IPS-18c (cell line): ENCODE measurements around the gene UPP1.
"Not testable (repeated sequence)": the region's sequence is repeated elsewhere in the genome, so short reads cannot be mapped to it uniquely, and the experiment has no call there.

Experiments
- H3K4me3 ChIP-seq: 2 replicates; pipeline ENCODE4 v1.7.0; 2013; ENCODE audit warnings: low read depth, mild to moderate bottlenecking, low read length, moderate library complexity; ENCODE audit not compliant: insufficient read depth
- H3K9me3 ChIP-seq: one replicate; pipeline ENCODE4 v1.6.1; 2013; ENCODE audit warnings: mild to moderate bottlenecking, low read length, moderate library complexity; ENCODE audit not compliant: control insufficient read depth, insufficient read depth

The UPP1 gene

DNA sequence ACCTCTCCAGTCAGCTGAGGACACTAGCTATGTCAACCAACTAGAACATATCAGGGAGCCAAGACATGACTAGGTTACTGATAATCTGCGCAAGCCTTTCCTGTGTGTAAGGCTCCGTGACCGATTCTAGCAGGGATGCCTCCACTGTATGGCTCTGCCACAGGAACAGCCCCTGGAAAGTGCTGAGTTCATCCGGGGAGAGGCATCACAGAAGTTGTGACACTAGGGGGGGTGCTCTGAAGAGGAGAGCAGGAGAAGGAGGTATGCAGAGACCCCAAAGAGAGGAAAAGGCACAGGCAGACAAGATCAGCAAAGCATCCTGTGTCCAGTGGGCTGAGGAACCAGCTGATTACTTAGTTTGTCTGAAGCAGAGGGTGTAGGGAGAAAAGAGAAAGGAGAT, 13.5 kb downstream of the UPP1 start:
- H3K9me3 ChIP-seq = no peaks in the 10 kb centered on the region

GRCh38 chr7:48105045-48105444, 16.0 kb downstream of the UPP1 start:
- Histone ChIP-seq H3K4me3 (no peak overlapping the region), H3K9me3 (no peaks in the 10 kb centered on the region)

More for the DNA sequence above, 13.5 kb downstream of the UPP1 start:
- no peak overlapping the region for H3K4me3 ChIP-seq

- H3K4me3 ChIP-seq = no peak overlapping the region
- peaks cover 3% of the 10 kb centered on the region for H3K9me3 ChIP-seq
These were observed 18.0 kb downstream of the UPP1 start for GRCh38 chr7:48106906-48107659.

DNA sequence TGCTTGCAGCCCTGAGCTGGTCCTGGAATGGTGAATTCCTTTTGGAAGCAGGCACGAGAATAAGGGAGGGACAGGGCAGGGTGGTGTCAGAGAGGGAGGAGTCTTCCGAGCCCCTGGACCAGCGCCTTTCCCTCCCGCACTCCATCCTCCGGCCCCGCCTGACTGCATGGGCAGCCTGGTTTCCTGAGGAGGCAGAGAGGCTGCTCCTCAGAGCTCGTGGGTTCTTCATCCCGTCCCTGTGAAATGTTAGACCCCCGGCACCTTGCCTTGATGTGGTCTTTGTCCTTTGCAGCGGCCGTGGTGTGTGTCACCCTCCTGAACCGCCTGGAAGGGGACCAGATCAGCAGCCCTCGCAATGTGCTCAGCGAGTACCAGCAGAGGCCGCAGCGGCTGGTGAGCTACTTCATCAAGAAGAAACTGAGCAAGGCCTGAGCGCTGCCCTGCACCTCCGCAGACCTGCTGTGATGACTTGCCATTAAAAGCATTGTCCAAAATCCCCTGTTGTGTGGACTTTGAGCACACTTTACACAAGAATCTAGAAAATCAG, 18.9 kb downstream of the UPP1 start:
- Histone ChIP-seq H3K9me3 (peaks cover 3% of the 10 kb centered on the region), H3K4me3 (no peak overlapping the region)

GRCh38 chr7:48108959-48109847, 20.1 kb downstream of the UPP1 start:
- Histone ChIP-seq H3K4me3 (no peak overlapping the region), H3K9me3 (peaks cover 3% of the 10 kb centered on the region)

GRCh38 chr7:48109848-48110663, 21.0 kb downstream of the UPP1 start:
- peaks cover 3% of the 10 kb centered on the region for H3K9me3 ChIP-seq
- H3K4me3 ChIP-seq = no peak overlapping the region

DNA sequence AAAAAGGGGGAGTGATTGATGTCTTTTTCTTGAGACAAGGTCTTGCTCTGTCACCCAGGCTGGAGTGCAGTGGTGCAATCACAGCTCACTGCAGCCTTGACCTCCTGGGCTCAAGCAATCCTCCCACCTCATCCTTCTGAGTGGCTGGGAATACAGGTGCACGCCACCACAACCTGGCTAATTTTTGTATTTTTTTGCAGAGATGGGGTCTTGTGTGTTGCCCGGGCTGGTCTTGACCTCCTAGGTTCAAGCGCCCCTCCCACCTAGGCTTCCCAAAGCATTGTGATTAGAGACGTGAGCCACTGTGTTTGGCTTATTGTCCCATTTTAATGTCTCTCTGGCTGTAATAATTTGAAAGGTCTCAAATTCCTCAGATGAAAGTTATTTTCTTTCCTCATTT, 21.8 kb downstream of the UPP1 start:
- peaks cover 3% of the 10 kb centered on the region for H3K9me3 ChIP-seq
- no peak overlapping the region for H3K4me3 ChIP-seq

- Histone ChIP-seq H3K4me3 (no peak overlapping the region), H3K9me3 (peaks cover 3% of the 10 kb centered on the region)
These were observed 22.5 kb downstream of the UPP1 start for GRCh38 chr7:48111596-48111995.

DNA sequence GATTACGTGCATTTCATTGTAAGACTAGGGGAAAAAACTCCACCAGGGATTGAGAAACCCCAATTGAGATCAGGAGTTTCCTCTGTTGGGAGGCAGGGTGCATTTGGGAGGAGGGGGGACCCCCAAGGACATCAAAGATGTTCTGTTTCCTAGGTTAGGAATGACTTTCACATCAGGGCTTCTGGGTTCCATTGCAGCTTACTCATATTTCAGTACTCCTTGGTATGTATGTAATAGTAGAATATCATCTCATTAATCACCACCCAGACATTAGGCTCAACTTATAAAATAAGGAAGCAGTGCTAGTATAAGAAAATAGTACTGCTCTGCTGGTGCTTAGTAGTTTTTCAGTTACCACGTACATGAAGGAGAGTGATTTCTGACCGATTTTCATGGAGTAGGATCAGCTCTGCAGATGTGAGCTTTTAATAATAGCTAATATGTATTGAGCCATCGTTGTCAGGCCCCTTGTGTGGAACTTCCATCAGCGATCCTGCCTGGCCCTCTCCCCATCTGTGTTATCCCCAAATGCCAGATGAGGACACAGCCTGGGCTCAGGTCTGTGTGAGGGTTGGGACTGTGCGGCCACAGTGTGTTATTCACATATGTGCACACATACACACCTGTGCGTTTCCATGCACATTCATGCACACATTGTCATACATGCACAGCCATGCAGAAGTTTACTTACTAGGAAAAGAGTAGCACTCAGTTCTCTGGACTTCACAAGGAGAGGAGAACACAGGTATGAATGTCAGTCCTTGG, 23.5 kb downstream of the UPP1 start:
- peaks cover 3% of the 10 kb centered on the region for H3K9me3 ChIP-seq
- no peak overlapping the region for H3K4me3 ChIP-seq

GRCh38 chr7:48113275-48113674, 24.2 kb downstream of the UPP1 start:
- Histone ChIP-seq H3K9me3 (peaks cover 3% of the 10 kb centered on the region), H3K4me3 (no peak overlapping the region)

GRCh38 chr7:48114115-48114514, 25.1 kb downstream of the UPP1 start:
- no peak overlapping the region for H3K4me3 ChIP-seq
- peaks cover 3% of the 10 kb centered on the region for H3K9me3 ChIP-seq

DNA sequence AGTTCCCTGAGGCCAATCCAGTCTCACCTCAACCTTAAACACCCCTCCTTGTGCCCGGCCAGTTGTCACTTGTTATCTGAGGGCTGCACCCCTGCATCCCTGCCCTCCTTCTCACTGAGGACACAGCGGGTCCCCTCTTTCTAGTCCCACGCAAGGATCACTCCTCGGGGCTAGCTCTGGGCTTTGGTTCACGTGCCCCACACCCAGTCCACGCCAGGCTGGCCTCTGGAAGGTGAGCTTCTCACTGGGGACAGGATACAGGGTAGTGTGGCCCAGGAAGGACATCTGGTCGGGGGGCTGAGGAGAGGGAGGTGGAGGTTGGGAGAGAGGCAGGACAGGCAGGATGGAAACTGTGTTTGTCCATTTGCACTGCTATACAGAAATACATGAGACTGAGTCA, 25.5 kb downstream of the UPP1 start:
- H3K9me3 ChIP-seq = peaks cover 3% of the 10 kb centered on the region
- no peak overlapping the region for H3K4me3 ChIP-seq

DNA sequence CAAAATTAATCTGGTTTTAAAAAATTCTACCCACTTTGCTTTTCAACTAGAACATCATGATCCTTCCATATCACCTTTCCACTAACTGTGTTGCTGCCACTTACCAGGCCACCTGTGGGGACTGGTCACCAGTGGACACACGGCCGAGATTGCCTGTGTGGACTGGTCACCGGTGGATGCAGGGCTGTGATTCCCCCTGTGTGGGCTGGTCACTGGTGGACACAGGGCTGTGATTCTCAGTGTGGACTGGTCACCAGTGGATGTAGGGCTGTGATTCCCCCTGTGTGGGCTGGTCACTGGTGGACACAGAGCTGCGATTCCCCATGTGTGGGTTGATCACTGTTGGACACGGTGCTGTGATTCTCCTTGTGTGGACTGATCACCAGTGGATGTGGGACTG, 27.0 kb downstream of the UPP1 start:
- Histone ChIP-seq H3K9me3 (peaks cover 3% of the 10 kb centered on the region), H3K4me3 (no peak overlapping the region)

- no peak overlapping the region for H3K4me3 ChIP-seq
- H3K9me3 ChIP-seq = peaks cover 2% of the 10 kb centered on the region
These were observed 29.0 kb downstream of the UPP1 start for GRCh38 chr7:48118041-48118440.

GRCh38 chr7:48120536-48120935, 31.5 kb downstream of the UPP1 start:
- not testable (repeated sequence) for H3K4me3 ChIP-seq, H3K9me3 ChIP-seq

- Histone ChIP-seq H3K9me3 (peaks cover 2% of the 10 kb centered on the region), H3K4me3 (no peak overlapping the region)
These were observed 37.0 kb downstream of the UPP1 start for GRCh38 chr7:48126037-48126436.
